Esophagus squamous epithelium (tissue), 4 donors: ENCODE results near the gene FBXO11.

ENCODE experiments used
- CTCF ChIP-seq, 6 experiments: fragments of 450-650 bp in 4 of 6; fragments of 200-600 bp in 2 of 6; sonication (generic) in 2 of 6; IDR thresholded peaks; one replicate each; pipeline ENCODE4 v1.5.1; 2016 to 2019; ENCODE audit warnings: antibody characterized with exemption in 6 of 6, mild to moderate bottlenecking in 4 of 6, moderate library complexity in 4 of 6
- POLR2A ChIP-seq, 4 donors: fragments of 450-650 bp; IDR thresholded peaks; one replicate each; pipeline ENCODE4 v1.6.1; 2017; ENCODE audit warnings: antibody characterized with exemption in 4 of 4, mild to moderate bottlenecking in 4 of 4, moderate library complexity in 3 of 4

GRCh38 chr2:47896450-47896968 is 9.8 kb downstream of the FBXO11 start:
- TF ChIP-seq CTCF (IDR thresholded peaks at IDR 0.05): no peak
- no peak for TF ChIP-seq POLR2A (IDR thresholded peaks at IDR 0.05)
